Activated CD8-positive, alpha-beta T cell treated with anti-CD3 and anti-CD28 coated beads for 36 hours (primary cell): Measurements from ENCODE around the gene RNU1-4. TPM values are rescaled to one million over a fixed set of nuclear protein-coding genes. Genes with fewer than 3 reads are reported as not detected.

Experiments used
- total RNA-seq, 2 experiments: library from RNA; stranded (reverse); gene quantifications; one replicate each; pipeline ENCODE4 v1.2.3, GENCODE V29; 2021

The RNU1-4 gene
- total RNA-seq, 2 experiments from 2014 or later = 820 to 1,043 TPM

Other genes starting within 250 kb of the RNU1-4 start
- gene RNU1-1, start 226.2 kb upstream of the RNU1-4 start, total RNA-seq = 1,000 to 10,000 TPM in 1 of 2 experiments, 100 to 1,000 TPM in 1; 820 to 1,043 TPM
- 1 to 10 TPM; 2.8 to 3.1 TPM for gene NBPF1, start 127.0 kb upstream of the RNU1-4 start, total RNA-seq
- gene RNU1-3, start 73.6 kb upstream of the RNU1-4 start, total RNA-seq = 1,000 to 10,000 TPM in 1 of 2 experiments, 100 to 1,000 TPM in 1; 820 to 1,043 TPM
- gene RNU1-2, start 155.5 kb downstream of the RNU1-4 start, total RNA-seq = 1,000 to 10,000 TPM in 1 of 2 experiments, 100 to 1,000 TPM in 1; 820 to 1,043 TPM
- 10 to 100 TPM; 27.7 to 28.5 TPM for gene CROCC, start 181.4 kb downstream of the RNU1-4 start, total RNA-seq
- not detected for gene MFAP2, start 240.1 kb downstream of the RNU1-4 start, total RNA-seq